HCT116 (cell line): ENCODE results near the gene NPPC. TPM values are rescaled to one million over a fixed set of nuclear protein-coding genes. Genes with fewer than 3 reads are reported as not detected.

Source experiments
- ATAC-seq: fragments of 200-7000 bp; cut with Tn5 transposase; 2 replicates; pipeline ENCODE4 v1.9.1; 2020; ENCODE audit warnings: mild to moderate bottlenecking, moderate library complexity
- BruUV-seq: library from RNA; stranded (reverse); fragments of 400-500 nt; replicated peaks from 2 replicates; lab custom pipeline; 2021; lab: Mats Ljungman, UMichigan
- CTCF ChIA-PET: fragments of 300-600 bp; sonication (Branson Sonifier 250); formaldehyde crosslinking; loops from one replicate; lab custom pipeline; 2021; ENCODE audit warnings: antibody characterized with exemption; lab: Charles Lee
- POLR2A ChIA-PET: fragments of 300-600, 350-600 bp; sonication (Branson Sonifier 250); formaldehyde crosslinking; loops from one replicate; lab custom pipeline; 2021; ENCODE audit warnings: antibody characterized with exemption; lab: Charles Lee
- RAD21 ChIA-PET, 2 experiments: fragments of 300-600 bp; sonication (Branson Sonifier 250); formaldehyde crosslinking; loops; one replicate each; lab custom pipeline; 2023; ENCODE audit warnings: low total read pairs in 2 of 2; ENCODE audit not compliant: uncharacterized antibody in 2 of 2, unreplicated experiment in 2 of 2, low non-redundant PET in 1 of 2; lab: Charles Lee
- DNase-seq: peaks from one replicate; pipeline ENCODE4 v3.0.0-alpha.2; 2010; ENCODE audit warnings: low read depth, low spot score
- H2AFZ ChIP-seq: fragments of 200-600 bp; shearing (Covaris generic), sonication (generic); 2 replicates; pipeline ENCODE4 v1.6.1; 2017; ENCODE audit warnings: low read depth, mixed run types, mixed read lengths, antibody characterized with exemption, low read length; ENCODE audit not compliant: poor library complexity, severe bottlenecking
- H3K27ac ChIP-seq: 2 replicates; pipeline ENCODE4 v1.5.1; 2012; ENCODE audit warnings: low read depth, low read length
- H3K27me3 ChIP-seq: fragments of 200-600 bp; sonication (generic); 2 replicates; pipeline ENCODE4 v1.6.1; 2016; ENCODE audit warnings: mixed run types, low read length, mixed read lengths; ENCODE audit not compliant: insufficient read depth
- H3K36me3 ChIP-seq, 2 experiments: fragments of 200-500 bp in 1 of 2; fragments of 200-600 bp in 1 of 2; sonication (Bioruptor generic) in 1 of 2; sonication (generic) in 1 of 2; 2 replicates each; pipeline versions ENCODE4 v1.5.1 to v1.6.1; 2014 to 2016; ENCODE audit warnings: low read length in 2 of 2, inconsistent platforms in 1 of 2, mixed read lengths in 1 of 2, mixed run types in 1 of 2; ENCODE audit not compliant: insufficient read depth in 2 of 2, control insufficient read depth in 1 of 2
- H3K4me1 ChIP-seq, 2 experiments: fragments of 200-600 bp in 1 of 2; sonication (generic) in 1 of 2; 2 replicates each; pipeline versions ENCODE4 v1.5.1 to v1.6.1; 2012 to 2017; ENCODE audit warnings: low read length in 2 of 2, inconsistent platforms in 1 of 2, mild to moderate bottlenecking in 1 of 2, mixed read lengths in 1 of 2, mixed run types in 1 of 2, moderate library complexity in 1 of 2; ENCODE audit not compliant: insufficient read depth in 2 of 2, control insufficient read depth in 1 of 2
- H3K4me2 ChIP-seq: fragments of 200-600 bp; sonication (generic); 2 replicates; pipeline ENCODE4 v1.6.1; 2017; ENCODE audit warnings: mixed run types, low read length, mixed read lengths
- H3K4me3 ChIP-seq, 2 experiments: fragments of 200-600 bp in 1 of 2; sonication (generic) in 1 of 2; replicated peaks in 1 of 2; 2 replicates each; pipeline ENCODE4 v1.5.1; 2011 to 2016; ENCODE audit warnings: low read length in 2 of 2, control low read depth in 1 of 2, low read depth in 1 of 2, mild to moderate bottlenecking in 1 of 2, mixed read lengths in 1 of 2, mixed run types in 1 of 2
- H3K79me2 ChIP-seq: fragments of 200-600 bp; sonication (generic); 2 replicates; pipeline ENCODE4 v1.6.1; 2017; ENCODE audit warnings: mild to moderate bottlenecking, mixed run types, low read length, moderate library complexity, mixed read lengths; ENCODE audit not compliant: insufficient read depth
- H3K9ac ChIP-seq: fragments of 200-600 bp; sonication (generic); 2 replicates; pipeline ENCODE4 v1.6.1; 2016; ENCODE audit warnings: low read length, mixed read lengths
- H3K9me2 ChIP-seq: fragments of 200-600 bp; sonication (generic), shearing (Covaris generic); 2 replicates; pipeline ENCODE4 v1.6.1; 2017; ENCODE audit warnings: mixed run types, mild to moderate bottlenecking, moderate library complexity; ENCODE audit not compliant: insufficient read depth
- H3K9me3 ChIP-seq, 2 experiments: fragments of 200-500 bp in 1 of 2; fragments of 200-600 bp in 1 of 2; sonication (Bioruptor generic) in 1 of 2; sonication (generic) in 1 of 2; 2 replicates each; pipeline ENCODE4 v1.6.1; 2014 to 2017; ENCODE audit warnings: low read length in 2 of 2, mixed read lengths in 2 of 2, inconsistent platforms in 1 of 2, low read depth in 1 of 2, mild to moderate bottlenecking in 1 of 2, mixed run types in 1 of 2, moderate library complexity in 1 of 2; ENCODE audit not compliant: control insufficient read depth in 1 of 2, insufficient read depth in 1 of 2
- H4K20me1 ChIP-seq: fragments of 200-600 bp; sonication (generic), shearing (Covaris generic); 2 replicates; pipeline ENCODE4 v1.6.1; 2017; ENCODE audit warnings: mixed run types, mild to moderate bottlenecking, moderate library complexity; ENCODE audit not compliant: insufficient read depth
- EZH2 ChIP-seq: fragments of 200-600 bp; sonication (generic); IDR thresholded peaks from 2 replicates; pipeline ENCODE4 v1.6.1; 2017; ENCODE audit warnings: antibody characterized with exemption, mixed run types
- EZH2phosphoT487 ChIP-seq: fragments of 200-600 bp; IDR thresholded peaks from 2 replicates; pipeline ENCODE4 v1.6.1; 2018; ENCODE audit warnings: antibody characterized with exemption, borderline replicate concordance
- FOSL1 ChIP-seq: IDR thresholded peaks from 2 replicates; pipeline ENCODE4 v1.6.1; 2012; ENCODE audit warnings: low read depth
- POLR2A ChIP-seq: IDR thresholded peaks from 2 replicates; pipeline ENCODE4 v1.7.0; 2011; ENCODE audit warnings: borderline replicate concordance; ENCODE audit not compliant: insufficient read depth, insufficient read length; ENCODE audit errors: extremely low read depth
- POLR2AphosphoS5 ChIP-seq: IDR thresholded peaks from 2 replicates; pipeline ENCODE4 v1.6.1; 2011; ENCODE audit warnings: mild to moderate bottlenecking, low read depth, low read length, moderate library complexity
- SIN3A ChIP-seq: IDR thresholded peaks from 2 replicates; pipeline ENCODE4 v1.6.1; 2012; ENCODE audit warnings: low read depth
- SP1 ChIP-seq: IDR thresholded peaks from 2 replicates; pipeline ENCODE4 v1.6.1; 2012; ENCODE audit warnings: low read depth
- SRF ChIP-seq: IDR thresholded peaks from 2 replicates; pipeline ENCODE4 v1.6.1; 2012; ENCODE audit warnings: low read depth
- TCF7L2 ChIP-seq: IDR thresholded peaks from 2 replicates; pipeline ENCODE4 v1.7.0; 2011; ENCODE audit warnings: borderline replicate concordance, inconsistent platforms; ENCODE audit not compliant: insufficient read depth, insufficient read length; ENCODE audit errors: extremely low read depth
- ZFX ChIP-seq: fragments of 450-650 bp; IDR thresholded peaks from 2 replicates; pipeline ENCODE4 v1.6.1; 2017
- ZNF274 ChIP-seq: fragments of 200-500 bp; sonication (Bioruptor generic); IDR thresholded peaks from 2 replicates; pipeline ENCODE4 v1.6.1; 2014; ENCODE audit warnings: mild to moderate bottlenecking, low read depth, low read length, inconsistent platforms
- intact Hi-C: fragments of 100-400 bp; cut with micrococcal nuclease; formaldehyde crosslinking; loops from 2 replicates; pipeline ENCODE4 v1.10.0; 2022
- total RNA-seq: library from RNA; stranded (reverse); gene quantifications from one replicate; pipeline ENCODE4 v1.2.1, GENCODE V29; 2021; ENCODE audit not compliant: unreplicated experiment
- TF ChIP-seq, protein P1 (sequence below): IDR thresholded peaks from 2 replicates; pipeline ENCODE4 v1.6.1; 2012
- TF ChIP-seq, protein P2 (sequence below): IDR thresholded peaks from 2 replicates; pipeline ENCODE4 v1.6.1; 2011; ENCODE audit warnings: mild to moderate bottlenecking, low read length, moderate library complexity; ENCODE audit not compliant: insufficient replicate concordance; ENCODE audit errors: extremely low read depth
- TF ChIP-seq, protein P3 (sequence below): IDR thresholded peaks from 2 replicates; pipeline ENCODE4 v1.6.1; 2012; ENCODE audit warnings: low read depth
- TF ChIP-seq, protein P4 (sequence below): IDR thresholded peaks from 2 replicates; pipeline ENCODE4 v1.6.1; 2012

The NPPC gene
- total RNA-seq, 1 experiment from 2014 or later, result 0.52 TPM

DNA sequence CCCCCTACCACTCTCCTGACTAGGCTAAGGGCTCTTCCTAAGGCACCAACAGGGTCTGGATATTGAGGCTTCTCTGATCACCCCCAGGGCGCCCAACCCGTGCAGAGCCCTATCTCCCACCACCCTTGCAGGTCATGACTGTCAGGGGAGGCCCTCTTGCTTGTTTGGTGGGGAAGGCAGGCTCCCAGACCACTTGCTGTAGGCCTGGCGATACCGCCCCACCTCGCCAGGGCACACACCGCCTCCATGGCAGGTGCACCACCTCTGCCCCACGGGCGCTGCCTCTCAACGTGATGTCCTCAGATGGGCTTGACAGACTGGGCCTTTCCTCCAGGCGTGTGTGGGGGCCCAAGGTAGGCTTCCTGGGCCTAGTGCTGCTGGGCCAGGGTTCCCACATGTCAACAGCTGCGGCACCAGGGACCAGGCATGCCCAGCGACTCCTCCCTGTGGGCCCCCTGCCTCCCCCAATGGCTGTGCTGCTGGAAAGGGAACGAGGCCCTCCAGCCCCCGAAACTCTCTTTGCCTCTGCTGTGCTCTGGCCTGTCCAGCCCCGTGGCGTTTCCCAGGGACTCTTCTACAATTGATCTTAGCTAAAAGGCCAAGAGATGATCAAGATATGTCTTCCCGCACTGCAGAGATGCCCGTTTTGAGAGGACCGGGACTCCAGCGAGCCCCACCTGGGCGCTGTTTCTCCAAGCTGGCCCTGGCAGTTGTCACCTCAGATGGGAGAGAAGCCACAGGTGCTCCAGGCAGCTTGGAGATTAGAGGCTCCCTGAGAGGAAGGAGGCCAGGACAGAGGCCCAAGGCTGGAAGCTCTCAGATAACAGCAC, 7.5 kb downstream of the NPPC start:
- Histone ChIP-seq H3K9me2 (no peaks in the 10 kb centered on the region), H3K9ac (no peak overlapping the region), H3K4me1 (no peaks in the 10 kb centered on the region), H3K4me2 (no peak overlapping the region), H3K27me3 (no peaks in the 10 kb centered on the region), H4K20me1 (no peaks in the 10 kb centered on the region), H3K4me3 (no peak overlapping the region), H2AFZ (no peak overlapping the region), H3K79me2 (no peaks in the 10 kb centered on the region), H3K9me3 (no peaks in the 10 kb centered on the region), H3K36me3 (no peaks in the 10 kb centered on the region), H3K27ac (no peak overlapping the region)
- RAD21 ChIA-PET, result no interaction called here
- ATAC-seq (no peak), DNase-seq (no peak)
- POLR2A ChIA-PET, result no interaction called here
- no TSS peak for BruUV-seq
- TF ChIP-seq, protein P1, sequence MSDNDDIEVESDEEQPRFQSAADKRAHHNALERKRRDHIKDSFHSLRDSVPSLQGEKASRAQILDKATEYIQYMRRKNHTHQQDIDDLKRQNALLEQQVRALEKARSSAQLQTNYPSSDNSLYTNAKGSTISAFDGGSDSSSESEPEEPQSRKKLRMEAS, result no peak
- TF ChIP-seq EZH2phosphoT487, result no peak
- no peak for TF ChIP-seq ZNF274
- no peak for TF ChIP-seq TCF7L2
- no peak for TF ChIP-seq POLR2A
- TF ChIP-seq SP1, result no peak
- TF ChIP-seq, protein P2, sequence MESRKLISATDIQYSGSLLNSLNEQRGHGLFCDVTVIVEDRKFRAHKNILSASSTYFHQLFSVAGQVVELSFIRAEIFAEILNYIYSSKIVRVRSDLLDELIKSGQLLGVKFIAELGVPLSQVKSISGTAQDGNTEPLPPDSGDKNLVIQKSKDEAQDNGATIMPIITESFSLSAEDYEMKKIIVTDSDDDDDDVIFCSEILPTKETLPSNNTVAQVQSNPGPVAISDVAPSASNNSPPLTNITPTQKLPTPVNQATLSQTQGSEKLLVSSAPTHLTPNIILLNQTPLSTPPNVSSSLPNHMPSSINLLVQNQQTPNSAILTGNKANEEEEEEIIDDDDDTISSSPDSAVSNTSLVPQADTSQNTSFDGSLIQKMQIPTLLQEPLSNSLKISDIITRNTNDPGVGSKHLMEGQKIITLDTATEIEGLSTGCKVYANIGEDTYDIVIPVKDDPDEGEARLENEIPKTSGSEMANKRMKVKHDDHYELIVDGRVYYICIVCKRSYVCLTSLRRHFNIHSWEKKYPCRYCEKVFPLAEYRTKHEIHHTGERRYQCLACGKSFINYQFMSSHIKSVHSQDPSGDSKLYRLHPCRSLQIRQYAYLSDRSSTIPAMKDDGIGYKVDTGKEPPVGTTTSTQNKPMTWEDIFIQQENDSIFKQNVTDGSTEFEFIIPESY, result no peak
- TF ChIP-seq, protein P3, sequence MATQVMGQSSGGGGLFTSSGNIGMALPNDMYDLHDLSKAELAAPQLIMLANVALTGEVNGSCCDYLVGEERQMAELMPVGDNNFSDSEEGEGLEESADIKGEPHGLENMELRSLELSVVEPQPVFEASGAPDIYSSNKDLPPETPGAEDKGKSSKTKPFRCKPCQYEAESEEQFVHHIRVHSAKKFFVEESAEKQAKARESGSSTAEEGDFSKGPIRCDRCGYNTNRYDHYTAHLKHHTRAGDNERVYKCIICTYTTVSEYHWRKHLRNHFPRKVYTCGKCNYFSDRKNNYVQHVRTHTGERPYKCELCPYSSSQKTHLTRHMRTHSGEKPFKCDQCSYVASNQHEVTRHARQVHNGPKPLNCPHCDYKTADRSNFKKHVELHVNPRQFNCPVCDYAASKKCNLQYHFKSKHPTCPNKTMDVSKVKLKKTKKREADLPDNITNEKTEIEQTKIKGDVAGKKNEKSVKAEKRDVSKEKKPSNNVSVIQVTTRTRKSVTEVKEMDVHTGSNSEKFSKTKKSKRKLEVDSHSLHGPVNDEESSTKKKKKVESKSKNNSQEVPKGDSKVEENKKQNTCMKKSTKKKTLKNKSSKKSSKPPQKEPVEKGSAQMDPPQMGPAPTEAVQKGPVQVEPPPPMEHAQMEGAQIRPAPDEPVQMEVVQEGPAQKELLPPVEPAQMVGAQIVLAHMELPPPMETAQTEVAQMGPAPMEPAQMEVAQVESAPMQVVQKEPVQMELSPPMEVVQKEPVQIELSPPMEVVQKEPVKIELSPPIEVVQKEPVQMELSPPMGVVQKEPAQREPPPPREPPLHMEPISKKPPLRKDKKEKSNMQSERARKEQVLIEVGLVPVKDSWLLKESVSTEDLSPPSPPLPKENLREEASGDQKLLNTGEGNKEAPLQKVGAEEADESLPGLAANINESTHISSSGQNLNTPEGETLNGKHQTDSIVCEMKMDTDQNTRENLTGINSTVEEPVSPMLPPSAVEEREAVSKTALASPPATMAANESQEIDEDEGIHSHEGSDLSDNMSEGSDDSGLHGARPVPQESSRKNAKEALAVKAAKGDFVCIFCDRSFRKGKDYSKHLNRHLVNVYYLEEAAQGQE, result no peak
- TF ChIP-seq, protein P4, sequence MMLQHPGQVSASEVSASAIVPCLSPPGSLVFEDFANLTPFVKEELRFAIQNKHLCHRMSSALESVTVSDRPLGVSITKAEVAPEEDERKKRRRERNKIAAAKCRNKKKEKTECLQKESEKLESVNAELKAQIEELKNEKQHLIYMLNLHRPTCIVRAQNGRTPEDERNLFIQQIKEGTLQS, result no peak
- TF ChIP-seq POLR2AphosphoS5, result no peak
- TF ChIP-seq FOSL1, result no peak
- TF ChIP-seq EZH2, result no peak
- TF ChIP-seq SRF, result no peak
- TF ChIP-seq ZFX, result no peak
- TF ChIP-seq SIN3A, result no peak
- intact Hi-C loops, result no loop called here
- CTCF ChIA-PET, result interaction anchor here (1.0 to 1.5 kb wide), 2 partner anchors 12 to 409 kb away, joined by 3 read pairs; no protein-coding TSS in a partner anchor
